GM19035 (cell line): ENCODE measurements around the gene TMEM256.

Experiments
- ATAC-seq: cut with Tn5 transposase; IDR thresholded peaks from one replicate; pipeline ENCODE4 v1.9.1; 2021; ENCODE audit not compliant: unreplicated experiment

The TMEM256 gene

GRCh38 chr17:7431231-7431630 is 27.3 kb upstream of the TMEM256 start:
- ATAC-seq = no peak

- ATAC-seq = no peak
These were observed 25.8 kb upstream of the TMEM256 start for GRCh38 chr17:7429722-7430121.

- no peak for ATAC-seq
These were observed 24.7 kb upstream of the TMEM256 start, which contains the start of gene SPEM3 for GRCh38 chr17:7428557-7428956. SPEM3 (plus strand) TSS chr17:7428857; CDS start chr17:7428903, 46 bp downstream.

GRCh38 chr17:7427549-7427948 is 23.7 kb upstream of the TMEM256 start:
- no peak for ATAC-seq

- ATAC-seq = no peak
These were observed 23.1 kb upstream of the TMEM256 start for GRCh38 chr17:7426896-7427489.

- no peak for ATAC-seq
These were observed 22.4 kb upstream of the TMEM256 start for GRCh38 chr17:7426203-7426863.

- ATAC-seq = no peak
These were observed 21.9 kb upstream of the TMEM256 start for GRCh38 chr17:7425756-7426155.

GRCh38 chr17:7425316-7425715 is 21.4 kb upstream of the TMEM256 start, which contains the start of gene SPEM2:
SPEM2 (plus strand) TSS chr17:7425616; CDS start chr17:7425689, 73 bp downstream.
- ATAC-seq = no peak

GRCh38 chr17:7423679-7424078 is 19.8 kb upstream of the TMEM256 start:
- ATAC-seq = no peak

- no peak for ATAC-seq
These were observed 17.3 kb upstream of the TMEM256 start for GRCh38 chr17:7421186-7421585.

GRCh38 chr17:7419819-7420610 is 16.1 kb upstream of the TMEM256 start, which contains the start of gene SPEM1:
SPEM1 (plus strand) TSS chr17:7420324; CDS start chr17:7420385, 61 bp downstream.
- no peak for ATAC-seq

GRCh38 chr17:7418472-7419152 is 14.7 kb upstream of the TMEM256 start:
- ATAC-seq = no peak

GRCh38 chr17:7417056-7417655 is 13.3 kb upstream of the TMEM256 start:
- ATAC-seq = no peak

- ATAC-seq = no peak
These were observed 12.4 kb upstream of the TMEM256 start for GRCh38 chr17:7416323-7416722.

- no peak for ATAC-seq
These were observed 11.9 kb upstream of the TMEM256 start for GRCh38 chr17:7415784-7416183.

- no peak for ATAC-seq
These were observed 10.9 kb upstream of the TMEM256 start for GRCh38 chr17:7414837-7415236.

GRCh38 chr17:7413346-7413985 is 9.6 kb upstream of the TMEM256 start:
- ATAC-seq = no peak

- no peak for ATAC-seq
These were observed 7.5 kb upstream of the TMEM256 start for GRCh38 chr17:7411427-7411750.

GRCh38 chr17:7410634-7411426 is 6.9 kb upstream of the TMEM256 start:
- no peak for ATAC-seq

- ATAC-seq = no peak
These were observed 5.8 kb upstream of the TMEM256 start for GRCh38 chr17:7409716-7410115.
